Panc1 (cell line): ENCODE data around the gene HLA-E.

Experiments used
- CTCF ChIP-seq: fragments of 450-650 bp; IDR thresholded peaks from 2 replicates; pipeline ENCODE4 v1.5.1; 2017; ENCODE audit warnings: mild to moderate bottlenecking
- POLR2AphosphoS5 ChIP-seq: IDR thresholded peaks from 2 replicates; pipeline ENCODE4 v1.6.1; 2012; ENCODE audit warnings: mild to moderate bottlenecking, low read depth, low read length, moderate library complexity
- REST ChIP-seq, 2 experiments: IDR thresholded peaks; 2 replicates each; pipeline ENCODE4 v1.6.1; 2011 to 2012; ENCODE audit warnings: low read depth in 2 of 2, control low read depth in 1 of 2, low read length in 1 of 2, mild to moderate bottlenecking in 1 of 2, moderate library complexity in 1 of 2; ENCODE audit not compliant: insufficient read depth in 1 of 2

- TF ChIP-seq CTCF (no peak), POLR2AphosphoS5 (no peak), REST (IDR thresholded peaks at IDR 0.05; ENCODE audit: insufficient read depth in 1 of 2, low read depth in 2 of 2, low read length in 1 of 2) (no peak)
Measured at GRCh38 chr6:30452736-30453507, 36.4 kb upstream of the HLA-E start.
